Tibial nerve (tissue), 4 donors: Measurements from ENCODE around the gene NAT14.

ENCODE experiments used
- CTCF ChIP-seq, 5 experiments: fragments of 200-600 bp in 3 of 5; fragments of 450-650 bp in 2 of 5; sonication (generic) in 3 of 5; IDR thresholded peaks; one replicate each; pipeline ENCODE4 v1.5.1; 2016 to 2019; ENCODE audit warnings: antibody characterized with exemption in 5 of 5, mild to moderate bottlenecking in 3 of 5, moderate library complexity in 2 of 5
- EP300 ChIP-seq, 2 donors: sonication (generic); formaldehyde crosslinking; IDR thresholded peaks; one replicate each; pipeline ENCODE4 v1.6.1; 2017; ENCODE audit warnings: antibody characterized with exemption in 2 of 2, mild to moderate bottlenecking in 1 of 2
- POLR2A ChIP-seq, 2 donors: fragments of 450-650 bp; IDR thresholded peaks; one replicate each; pipeline ENCODE4 v1.6.1; 2017; ENCODE audit warnings: antibody characterized with exemption in 2 of 2, mild to moderate bottlenecking in 2 of 2, moderate library complexity in 2 of 2

- TF ChIP-seq CTCF (IDR thresholded peaks at IDR 0.05) (no peak), EP300 (IDR thresholded peaks at IDR 0.05) (no peak), POLR2A (IDR thresholded peaks at IDR 0.05) (no peak)
Measured at GRCh38 chr19:55530996-55531395, 46.0 kb downstream of the NAT14 start.
